Daoy (cell line): ENCODE measurements around the gene THY1. TPM values are rescaled to one million over a fixed set of nuclear protein-coding genes. Genes with fewer than 3 reads are reported as not detected.
A peak's percentile ranks its signal among the peaks of the same experiment; 100 is the strongest.
"Not testable (repeated sequence)": the region's sequence is repeated elsewhere in the genome, so short reads cannot be mapped to it uniquely, and the experiment has no call there.

Experiments
- DNase-seq: peaks from one replicate; pipeline ENCODE4 v3.0.0-alpha.2; 2015; ENCODE audit warnings: low read depth
- total RNA-seq: library from RNA; depleted of rRNA; stranded (reverse); fragments of >200 nt; shearing (Covaris generic); gene quantifications from 2 replicates; pipeline ENCODE4 v1.2.3, GENCODE V29; 2014

THY1 gene
- total RNA-seq, 1 experiment from 2014 or later: 146 TPM

- DNase-seq: no peak
Observed at GRCh38 chr11:119445850-119446249, 22.9 kb upstream of the THY1 start.

GRCh38 chr11:119445379-119445778 lies 22.4 kb upstream of the THY1 start:
- DNase-seq: no peak

- DNase-seq: no peak
Observed at GRCh38 chr11:119441898-119442243, 18.9 kb upstream of the THY1 start.

GRCh38 chr11:119438599-119438998 lies 15.6 kb upstream of the THY1 start:
- no peak for DNase-seq

GRCh38 chr11:119437521-119437920 lies 14.5 kb upstream of the THY1 start:
- not testable (repeated sequence) for DNase-seq

- no peak for DNase-seq
Observed at GRCh38 chr11:119436711-119437110, 13.7 kb upstream of the THY1 start.

- DNase-seq: no peak
Observed at GRCh38 chr11:119436093-119436492, 13.1 kb upstream of the THY1 start.

GRCh38 chr11:119434591-119435330 lies 11.8 kb upstream of the THY1 start:
- DNase-seq: no peak

- DNase-seq: peak; percentile 58
Observed at GRCh38 chr11:119433358-119433725, 10.4 kb upstream of the THY1 start.

GRCh38 chr11:119432484-119433357 lies 9.7 kb upstream of the THY1 start:
- DNase-seq: peak; percentile 75

GRCh38 chr11:119431523-119431922 lies 8.6 kb upstream of the THY1 start:
- DNase-seq: no peak

- DNase-seq: peak; percentile 25
Observed at GRCh38 chr11:119427279-119427678, 4.3 kb upstream of the THY1 start.

- no peak for DNase-seq
Observed at GRCh38 chr11:119426142-119426541, 3.2 kb upstream of the THY1 start.

GRCh38 chr11:119424775-119425174 lies 1.8 kb upstream of the THY1 start:
- no peak for DNase-seq

- DNase-seq: no peak
Observed at GRCh38 chr11:119424276-119424675, 1.3 kb upstream of the THY1 start.

GRCh38 chr11:119423509-119424254 lies 710 bp upstream of the THY1 start:
- no peak for DNase-seq

GRCh38 chr11:119421941-119422808 lies 797 bp downstream of the THY1 start:
- DNase-seq: peak; percentile 51

- DNase-seq: no peak
Observed at GRCh38 chr11:119421351-119421750, 1.6 kb downstream of the THY1 start.

GRCh38 chr11:119420631-119421030 lies 2.3 kb downstream of the THY1 start:
- no peak for DNase-seq

- DNase-seq: no peak
Observed at GRCh38 chr11:119419834-119420492, 3.0 kb downstream of the THY1 start.

GRCh38 chr11:119419246-119419645 lies 3.7 kb downstream of the THY1 start:
- DNase-seq: no peak
